T-cell (primary cell): ENCODE results near the gene RBBP9. TPM values are rescaled to one million over a fixed set of nuclear protein-coding genes. Genes with fewer than 3 reads are reported as not detected.
"Not testable (repeated sequence)": the region's sequence is repeated elsewhere in the genome, so short reads cannot be mapped to it uniquely, and the experiment has no call there.

ENCODE experiments used
- ATAC-seq, 4 experiments: fragments of 200-7000 bp in 3 of 4; fragments of 150-1000 bp in 1 of 4; cut with Tn5 transposase; replicated peaks in 1 of 4; 1 replicate in 3 of 4; 2 replicates in 1 of 4; pipeline ENCODE4 v1.10.0; 2021; ENCODE audit warnings: moderate library complexity in 3 of 4, mild to moderate bottlenecking in 2 of 4, moderate number of reproducible peaks in 1 of 4
- CTCF ChIA-PET, 2 donors: fragments of 300-600 bp; sonication (Branson Sonifier 250); formaldehyde crosslinking; loops; one replicate each; lab custom pipeline; 2022; ENCODE audit warnings: antibody characterized with exemption in 2 of 2; lab: Charles Lee
- POLR2A ChIA-PET, 2 donors: fragments of 300-600 bp; sonication (Branson Sonifier 250); formaldehyde crosslinking; loops; one replicate each; lab custom pipeline; 2022; ENCODE audit warnings: antibody characterized with exemption in 2 of 2; lab: Charles Lee
- DNase-seq, 35 experiments: peaks; one replicate each; pipeline versions ENCODE4 v3.0.0 to v3.0.0-alpha.2; 2013 to 2023
- H3K27ac ChIP-seq: one replicate; pipeline ENCODE4 v1.5.1; 2013; ENCODE audit warnings: low read length
- H3K27me3 ChIP-seq, 2 experiments: replicated peaks in 1 of 2; 1 replicate in 1 of 2; 2 replicates in 1 of 2; pipeline versions ENCODE4 v1.6.1 to v1.7.0; 2013; ENCODE audit warnings: low read length in 1 of 2, mixed read lengths in 1 of 2; ENCODE audit not compliant: control insufficient read depth in 2 of 2, insufficient read depth in 2 of 2; ENCODE audit errors: extremely low read depth in 1 of 2
- H3K36me3 ChIP-seq, 2 donors: 1 replicate in 1 of 2; 2 replicates in 1 of 2; pipeline versions ENCODE4 v1.6.1 to v1.7.0; 2013; ENCODE audit warnings: low read length in 1 of 2; ENCODE audit not compliant: control insufficient read depth in 2 of 2, insufficient read depth in 1 of 2; ENCODE audit errors: extremely low read depth in 1 of 2
- H3K4me1 ChIP-seq, 2 experiments: 1 replicate in 1 of 2; 2 replicates in 1 of 2; pipeline versions ENCODE4 v1.6.1 to v1.7.0; 2013; ENCODE audit warnings: low read length in 2 of 2, mixed read lengths in 1 of 2; ENCODE audit not compliant: insufficient read depth in 2 of 2, control insufficient read depth in 1 of 2; ENCODE audit errors: extremely low read depth in 1 of 2
- H3K4me3 ChIP-seq, 2 donors: 1 replicate in 1 of 2; 2 replicates in 1 of 2; pipeline versions ENCODE4 v1.5.1 to v1.7.0; 2013; ENCODE audit warnings: mild to moderate bottlenecking in 2 of 2, low read length in 1 of 2, moderate library complexity in 1 of 2; ENCODE audit not compliant: control insufficient read depth in 1 of 2; ENCODE audit errors: extremely low read depth in 1 of 2
- H3K9me3 ChIP-seq: 2 replicates; pipeline ENCODE4 v1.7.0; 2013
- H3K27ac Mint-ChIP-seq, 2 donors: one replicate each; pipeline ENCODE4 v1.8.0; 2020 to 2021; ENCODE audit warnings: mild to moderate bottlenecking in 2 of 2, mixed read lengths in 2 of 2
- H3K27me3 Mint-ChIP-seq, 2 donors: one replicate each; pipeline ENCODE4 v1.8.0; 2021 to 2022; ENCODE audit warnings: mixed read lengths in 2 of 2
- H3K36me3 Mint-ChIP-seq: one replicate; pipeline ENCODE4 v1.8.0; 2021; ENCODE audit warnings: mixed read lengths
- H3K4me1 Mint-ChIP-seq, 3 donors: one replicate each; pipeline ENCODE4 v1.8.0; 2020 to 2022; ENCODE audit warnings: mixed read lengths in 3 of 3, mild to moderate bottlenecking in 1 of 3
- H3K4me3 Mint-ChIP-seq, 3 donors: one replicate each; pipeline ENCODE4 v1.8.0; 2020 to 2022; ENCODE audit warnings: mild to moderate bottlenecking in 3 of 3, mixed read lengths in 3 of 3, moderate library complexity in 3 of 3
- H3K9me3 Mint-ChIP-seq, 3 donors: one replicate each; pipeline ENCODE4 v1.8.0; 2020 to 2022; ENCODE audit warnings: mixed read lengths in 3 of 3
- WGBS: methylation state at CpG from one replicate; pipeline ENCODE4 v1.1.5; 2013; ENCODE audit warnings: missing lambda C conversion rate; ENCODE audit not compliant: insufficient coverage; 5-methylcytosine and 5-hydroxymethylcytosine counted together
- total RNA-seq, 35 experiments: library from RNA in 6 of 35; stranded (reverse) in 6 of 35; fragments of 120-200 nt in 1 of 35; gene quantifications; one replicate each; pipeline versions ENCODE4 v1.2.1 to v1.2.4 and lab custom pipeline; 2013 to 2026

The RBBP9 gene
- total RNA-seq, 5 donors from 2014 or later (not counting 1 experiment from before 2014, with no cell fraction given): 5.9 to 8.4 (median 7.3) TPM

DNA sequence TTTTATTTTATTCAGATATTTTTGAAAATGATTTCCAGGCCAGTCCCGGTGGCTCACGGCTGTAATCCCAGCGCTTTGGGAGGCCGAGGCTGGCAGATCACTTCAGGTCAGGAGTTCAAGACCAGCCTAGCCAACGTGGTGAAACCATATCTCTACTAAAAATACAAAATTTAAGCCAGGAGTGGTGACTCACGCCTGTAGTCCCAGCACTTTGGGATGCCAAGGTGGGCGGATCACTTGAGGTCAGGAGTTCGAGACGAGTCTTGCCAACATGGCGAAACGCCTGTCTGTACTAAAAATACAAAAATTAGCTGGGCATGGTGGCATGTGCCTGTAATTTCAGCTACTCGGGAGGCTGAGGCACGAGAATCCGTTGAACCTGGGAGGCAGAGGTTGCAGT, 29.7 kb upstream of the RBBP9 start:
- 89% methylated on average over 12 of the region's 14 CpGs for WGBS
- POLR2A ChIA-PET: interaction anchor here in 1 of 2 donors (0.7 kb wide), 1 partner anchor 921 kb away, joined by 4 read pairs; no protein-coding TSS in a partner anchor

DNA sequence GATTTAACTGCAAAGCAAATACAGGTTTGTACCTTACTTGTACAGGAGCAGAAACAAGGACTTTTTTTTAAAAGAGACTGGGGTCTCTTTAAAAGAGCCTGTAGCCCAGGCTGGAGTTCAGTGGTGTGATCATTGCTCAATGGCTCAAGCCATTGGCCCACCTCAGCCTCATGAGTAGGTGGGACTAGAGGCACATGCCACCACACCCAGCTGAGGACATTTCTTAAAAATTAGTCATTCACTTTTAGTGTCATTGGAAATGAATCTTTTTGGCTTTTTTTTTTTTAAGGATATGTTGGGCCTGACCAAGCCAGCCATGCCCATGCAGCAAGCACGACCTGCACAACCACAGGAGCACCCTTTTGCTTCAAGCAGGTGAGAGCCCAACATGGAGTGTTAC, 27.6 kb upstream of the RBBP9 start:
- no peak overlapping the region for H3K4me3 ChIP-seq
- Mint-ChIP-seq H3K9me3 (no peaks in the 10 kb centered on the region), H3K4me3 (no peak overlapping the region), H3K27ac (no peak overlapping the region), H3K36me3 (peaks cover 45% of the 10 kb centered on the region), H3K4me1 (no peaks in the 10 kb centered on the region), H3K27me3 (no peaks in the 10 kb centered on the region)
- H3K36me3 ChIP-seq: peaks cover 15 to 55% of the 10 kb centered on the region in 2 donors
- H3K27me3 ChIP-seq: no peaks in the 10 kb centered on the region
- H3K4me1 ChIP-seq: no peaks in the 10 kb centered on the region
- no peak overlapping the region for H3K27ac ChIP-seq
- no peaks in the 10 kb centered on the region for H3K9me3 ChIP-seq
- no CpG with 5 or more reads among the region's 1 CpG for WGBS
- ATAC-seq (no peak), DNase-seq (no peak)
- CTCF ChIA-PET: no interaction called here
- POLR2A ChIA-PET: no interaction called here

More for the DNA sequence above, 29.7 kb upstream of the RBBP9 start:
- ATAC-seq, DNase-seq, H3K4me3 ChIP-seq, H3K27ac ChIP-seq, H3K27me3 ChIP-seq, CTCF ChIA-PET, H3K9me3 ChIP-seq, H3K4me3 Mint-ChIP-seq, H3K4me1 ChIP-seq, H3K27me3 Mint-ChIP-seq, H3K27ac Mint-ChIP-seq, H3K9me3 Mint-ChIP-seq, H3K4me1 Mint-ChIP-seq: not testable (repeated sequence)
- peaks cover 57% of the 10 kb centered on the region for H3K36me3 Mint-ChIP-seq
- peaks cover 22 to 72% of the 10 kb centered on the region in 2 donors for H3K36me3 ChIP-seq

DNA sequence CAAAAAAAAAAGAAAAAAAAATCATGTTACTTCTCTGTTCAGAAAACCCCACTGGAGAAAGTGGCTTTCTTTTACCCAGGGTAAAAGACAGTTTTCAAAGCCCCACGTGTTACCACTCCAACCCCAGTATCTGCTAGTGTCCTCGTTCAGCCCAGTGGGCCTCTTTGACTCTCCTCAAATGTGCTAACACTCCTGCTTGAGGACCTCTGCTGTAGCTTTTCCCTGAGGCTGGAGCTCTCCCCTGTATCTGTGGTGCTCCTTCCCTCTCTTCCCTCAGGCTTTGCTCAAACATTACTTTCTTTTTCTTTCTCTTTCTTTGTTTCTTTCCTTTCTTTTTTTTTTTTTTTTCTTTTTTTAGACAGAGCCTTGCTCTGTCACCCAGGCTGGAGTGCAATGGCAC, 26.0 kb upstream of the RBBP9 start:
- Histone ChIP-seq H3K4me1 (no peaks in the 10 kb centered on the region), H3K27ac (no peak overlapping the region), H3K4me3 (no peak overlapping the region), H3K36me3 (peaks cover 9 to 39% of the 10 kb centered on the region in 2 donors), H3K27me3 (no peaks in the 10 kb centered on the region), H3K9me3 (no peaks in the 10 kb centered on the region)
- Mint-ChIP-seq H3K4me3 (no peak overlapping the region), H3K36me3 (peaks cover 30% of the 10 kb centered on the region), H3K9me3 (no peaks in the 10 kb centered on the region), H3K27ac (no peak overlapping the region), H3K27me3 (no peaks in the 10 kb centered on the region), H3K4me1 (no peaks in the 10 kb centered on the region)
- ATAC-seq (no peak), DNase-seq (no peak)
- ChIA-PET POLR2A (no interaction called here), CTCF (interaction anchor here in 1 of 2 donors (0.7 kb wide), 1 partner anchor 62 kb away, joined by 5 read pairs; no protein-coding TSS in a partner anchor)
- 100% methylated on average over 2 of the region's 2 CpGs for WGBS

- H3K4me3 Mint-ChIP-seq, POLR2A ChIA-PET, H3K4me3 ChIP-seq, H3K27me3 ChIP-seq, H3K9me3 Mint-ChIP-seq, H3K27ac Mint-ChIP-seq, H3K27me3 Mint-ChIP-seq, H3K4me1 Mint-ChIP-seq, CTCF ChIA-PET, H3K4me1 ChIP-seq, ATAC-seq, H3K27ac ChIP-seq, H3K9me3 ChIP-seq, DNase-seq: not testable (repeated sequence)
- peaks cover 26% of the 10 kb centered on the region for H3K36me3 Mint-ChIP-seq
- peaks cover 9 to 32% of the 10 kb centered on the region in 2 donors for H3K36me3 ChIP-seq
- 94% methylated on average over 5 of the region's 9 CpGs for WGBS
Observed at GRCh38 chr20:18522066-18522465, 25.0 kb upstream of the RBBP9 start.

DNA sequence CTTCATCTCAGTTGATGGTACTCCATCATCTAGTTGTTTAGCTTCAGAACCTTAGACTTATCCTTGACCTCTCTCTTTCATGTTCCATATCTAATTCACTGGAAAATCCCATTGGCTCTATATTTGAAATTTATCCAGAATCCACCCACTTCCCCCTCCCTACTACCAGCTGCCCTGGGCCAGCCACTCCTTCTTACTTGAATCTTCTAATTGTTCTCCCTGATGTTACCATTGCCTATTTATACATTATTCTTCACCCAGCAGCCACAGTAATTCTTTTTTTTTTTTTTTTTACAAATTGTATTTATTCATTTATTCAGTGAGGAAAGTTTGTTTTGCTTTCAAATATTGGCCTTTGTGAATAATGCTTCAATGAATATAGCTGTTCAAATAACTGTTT, 18.9 kb upstream of the RBBP9 start:
- no peaks in the 10 kb centered on the region for H3K9me3 Mint-ChIP-seq
- H3K36me3 Mint-ChIP-seq: peaks cover 23% of the 10 kb centered on the region
- peaks cover 0 to 4% of the 10 kb centered on the region in 2 experiments for H3K4me1 ChIP-seq
- peaks cover 16 to 30% (median 20%) of the 10 kb centered on the region in 3 donors for H3K4me1 Mint-ChIP-seq
- H3K27me3 Mint-ChIP-seq: no peaks in the 10 kb centered on the region
- ChIA-PET POLR2A (interaction anchor here (0.6 to 1.2 kb wide), 9 partner anchors 9 to 1903 kb away, joined by 4 to 10 read pairs (median 7); no protein-coding TSS in a partner anchor), CTCF (interaction anchor here in 1 of 2 donors (0.5 to 0.9 kb wide), 2 partner anchors 9 to 138 kb away, joined by 3 to 4 read pairs; no protein-coding TSS in a partner anchor)
- no peak overlapping the region for H3K4me3 ChIP-seq
- no peaks in the 10 kb centered on the region for H3K9me3 ChIP-seq
- DNase-seq (no peak), ATAC-seq (no peak)
- no peak overlapping the region for H3K27ac ChIP-seq
- peaks cover 2 to 27% of the 10 kb centered on the region in 2 donors for H3K36me3 ChIP-seq
- no peak overlapping the region for H3K27ac Mint-ChIP-seq
- no peaks in the 10 kb centered on the region for H3K27me3 ChIP-seq
- H3K4me3 Mint-ChIP-seq: no peak overlapping the region

DNA sequence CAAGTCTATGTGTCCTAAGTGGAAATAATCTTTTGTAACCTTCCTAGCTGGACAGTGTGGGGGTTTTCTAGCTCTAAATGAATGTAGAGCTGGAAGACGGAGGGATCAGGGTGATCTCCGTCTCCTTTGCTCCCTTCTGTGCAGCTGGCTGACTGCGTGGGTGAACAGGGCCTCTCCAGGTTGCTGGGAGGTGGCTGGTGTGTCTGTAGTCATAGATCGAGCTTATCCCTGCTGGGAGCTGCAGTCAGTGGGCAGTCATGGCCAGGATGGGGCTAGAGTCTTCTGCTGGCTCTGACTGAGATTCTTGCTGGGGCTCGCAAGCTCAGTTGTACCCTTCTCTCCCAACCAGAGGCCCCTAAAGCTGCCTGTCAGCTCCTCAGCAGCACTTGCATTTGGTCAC, 17.1 kb upstream of the RBBP9 start:
- ChIA-PET POLR2A (no interaction called here), CTCF (interaction anchor here in 1 of 2 donors (0.5 kb wide), 1 partner anchor 51 kb away, joined by 3 read pairs; no protein-coding TSS in a partner anchor)
- peaks cover 32 to 47% (median 34%) of the 10 kb centered on the region in 3 donors for H3K4me1 Mint-ChIP-seq
- ATAC-seq (no peak), DNase-seq (no peak)
- no peaks in the 10 kb centered on the region for H3K27me3 ChIP-seq
- no peak overlapping the region for H3K4me3 ChIP-seq
- peaks cover 0 to 4% of the 10 kb centered on the region in 2 experiments for H3K4me1 ChIP-seq
- H3K27ac Mint-ChIP-seq: no peak overlapping the region
- peaks cover 29% of the 10 kb centered on the region for H3K36me3 Mint-ChIP-seq
- H3K4me3 Mint-ChIP-seq: no peak overlapping the region
- no peaks in the 10 kb centered on the region for H3K9me3 Mint-ChIP-seq
- no peak overlapping the region for H3K27ac ChIP-seq
- peaks cover 2 to 40% of the 10 kb centered on the region in 2 donors for H3K36me3 ChIP-seq
- no peaks in the 10 kb centered on the region for H3K9me3 ChIP-seq
- H3K27me3 Mint-ChIP-seq: no peaks in the 10 kb centered on the region
- WGBS: 98% methylated on average over 5 of the region's 5 CpGs
